ENCODE results near the gene PARP16. TPM values are rescaled to one million over a fixed set of nuclear protein-coding genes. Genes with fewer than 3 reads are reported as not detected.

PARP16 gene
- total and polyA plus RNA-seq, 2 experiments from 2014 or later = 3.6 to 4.1 TPM

DNA sequence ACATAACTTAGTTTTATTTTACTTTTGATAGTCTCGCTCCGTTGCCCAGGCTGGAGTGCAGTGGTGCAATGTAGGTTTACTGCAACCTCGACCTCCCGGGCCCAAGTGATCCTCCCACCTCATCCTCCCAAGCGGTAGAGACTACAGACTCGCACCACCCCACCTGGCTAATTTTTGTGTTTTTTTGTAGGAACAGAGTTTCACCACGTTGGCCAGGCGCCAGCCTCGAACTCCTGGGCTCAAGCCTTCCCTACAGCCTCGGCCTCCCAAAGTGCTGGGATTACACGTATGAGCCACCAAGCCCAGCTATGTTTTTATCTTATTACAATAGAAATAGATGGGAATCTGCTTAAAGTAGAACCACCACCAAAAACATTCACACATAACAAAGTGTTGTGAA is 12.0 kb upstream of the PARP16 start (continued):
- no peak for TF ChIP-seq ZNF462 (CRISPR knock-in tag; IDR thresholded peaks at IDR 0.05)
- TF ChIP-seq EZH2phosphoT487 (IDR thresholded peaks at IDR 0.05; ENCODE audit: unreplicated experiment) = no peak
- no peak for TF ChIP-seq ZNF331 (CRISPR knock-in tag; IDR thresholded peaks at IDR 0.05; ENCODE audit: low read depth)
- no peak for TF ChIP-seq ZNF114 (CRISPR knock-in tag; IDR thresholded peaks at IDR 0.05)
- TF ChIP-seq NANOG (IDR thresholded peaks at IDR 0.05; ENCODE audit: borderline replicate concordance) = no peak

GRCh38 chr15:65292938-65293518 is 6.3 kb upstream of the PARP16 start:
- no peak for ATAC-seq
- H3K27ac Mint-ChIP-seq = no peak overlapping the region
- TF ChIP-seq ZNF462 (CRISPR knock-in tag; IDR thresholded peaks at IDR 0.05) (no peak), CREB1 (CRISPR knock-in tag; IDR thresholded peaks at IDR 0.05; ENCODE audit: low read depth) (no peak), NANOG (IDR thresholded peaks at IDR 0.05; ENCODE audit: borderline replicate concordance) (no peak), ZNF114 (CRISPR knock-in tag; IDR thresholded peaks at IDR 0.05) (no peak), ETS1 (IDR thresholded peaks at IDR 0.05) (no peak), POLR2AphosphoS5 (IDR thresholded peaks at IDR 0.05; ENCODE audit: low read depth) (no peak), JUNB (IDR thresholded peaks at IDR 0.05; ENCODE audit: unreplicated experiment) (no peak)

More at GRCh38 chr15:65292938-65293518, 6.3 kb upstream of the PARP16 start:
- no peak overlapping the region for H2AFZ ChIP-seq
- no peaks in the 10 kb centered on the region for H3F3A ChIP-seq (replicated peaks; ENCODE audit: low read depth)
- no peaks in the 10 kb centered on the region for H3K36me3 Mint-ChIP-seq (ENCODE audit: low read depth)
- H3K27ac ChIP-seq (ENCODE audit: low read depth) = no peak overlapping the region
- no peaks in the 10 kb centered on the region for H3K36me3 ChIP-seq (ENCODE audit: insufficient read depth)
- no peaks in the 10 kb centered on the region for H3K9me3 Mint-ChIP-seq
- no peak for DNase-seq (ENCODE audit: low spot score)
- H3K79me2 ChIP-seq (replicated peaks; ENCODE audit: insufficient read depth) = no peaks in the 10 kb centered on the region
- H3K4me3 Mint-ChIP-seq = no peak overlapping the region
- no peak overlapping the region for H3K4me2 ChIP-seq
- peaks cover 9% of the 10 kb centered on the region for H3K4me1 Mint-ChIP-seq
- no peaks in the 10 kb centered on the region for H3K9me2 ChIP-seq (ENCODE audit: insufficient read depth)
- H3K27me3 ChIP-seq (ENCODE audit: insufficient read depth) = peaks cover 6% of the 10 kb centered on the region
- no peak overlapping the region for H3K4me3 ChIP-seq
- H3K4me1 ChIP-seq (ENCODE audit: insufficient read depth) = no peaks in the 10 kb centered on the region
- no peaks in the 10 kb centered on the region for H4K20me1 ChIP-seq (replicated peaks; ENCODE audit: insufficient read depth)
- H3K27me3 Mint-ChIP-seq (ENCODE audit: insufficient read depth, low read depth, poor library complexity) = peaks cover 6% of the 10 kb centered on the region
